HG03432 (cell line): Measurements from ENCODE around the gene SYNGAP1.
"Not testable (repeated sequence)": the region's sequence is repeated elsewhere in the genome, so short reads cannot be mapped to it uniquely, and the experiment has no call there.

ENCODE experiments used
- ATAC-seq: cut with Tn5 transposase; IDR thresholded peaks from one replicate; pipeline ENCODE4 v1.9.1; 2021; ENCODE audit warnings: mild to moderate bottlenecking, moderate library complexity; ENCODE audit not compliant: unreplicated experiment

SYNGAP1 gene

DNA sequence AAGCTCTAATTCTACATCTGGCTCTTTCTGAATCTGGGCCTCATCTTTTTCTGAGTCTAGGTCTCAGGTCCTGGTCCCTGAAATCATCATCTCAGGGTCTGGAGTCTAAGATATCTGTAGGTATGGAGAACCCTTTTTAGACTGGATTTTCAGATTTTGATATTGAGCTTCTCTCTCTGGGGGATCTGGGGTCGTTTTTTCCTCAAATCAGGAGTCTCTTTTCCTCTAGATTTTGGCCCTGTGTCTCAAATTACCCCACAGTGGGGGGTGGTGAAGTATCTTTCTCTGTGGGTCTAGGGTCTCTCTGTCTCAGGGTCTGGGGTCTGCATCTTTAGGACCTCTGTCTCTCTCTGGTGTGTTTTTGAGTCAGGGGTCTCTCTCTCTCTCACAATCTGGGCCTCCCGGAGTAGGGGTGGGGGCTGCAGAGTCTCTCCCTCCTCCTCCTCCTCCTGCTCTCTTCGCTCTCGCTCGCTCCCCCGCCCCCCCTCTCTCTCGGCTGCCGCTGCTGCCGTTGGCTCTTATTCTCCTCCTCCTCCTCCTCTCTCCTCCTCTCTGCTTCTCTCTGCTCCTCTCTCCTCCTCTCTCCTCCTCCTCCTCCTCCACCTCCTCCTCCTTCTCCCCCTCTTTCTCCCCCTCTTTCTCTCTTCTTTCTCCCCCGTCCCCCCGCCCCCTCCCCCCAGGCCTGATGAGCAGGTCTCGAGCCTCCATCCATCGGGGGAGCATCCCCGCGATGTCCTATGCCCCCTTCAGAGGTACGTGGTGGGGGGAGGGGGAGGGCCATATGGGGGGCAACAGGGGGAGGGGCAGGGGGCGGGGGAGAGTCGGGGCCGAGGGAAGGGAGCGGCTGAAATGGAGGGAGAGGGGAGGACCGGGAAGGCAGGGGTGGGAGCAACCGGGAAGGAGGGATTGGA lies at the start of gene SYNGAP1:
SYNGAP1 (plus strand) TSS at position 486 of the 911 bp plus-strand sequence; CDS start at position 686, 200 bp downstream.
- ATAC-seq = no peak

DNA sequence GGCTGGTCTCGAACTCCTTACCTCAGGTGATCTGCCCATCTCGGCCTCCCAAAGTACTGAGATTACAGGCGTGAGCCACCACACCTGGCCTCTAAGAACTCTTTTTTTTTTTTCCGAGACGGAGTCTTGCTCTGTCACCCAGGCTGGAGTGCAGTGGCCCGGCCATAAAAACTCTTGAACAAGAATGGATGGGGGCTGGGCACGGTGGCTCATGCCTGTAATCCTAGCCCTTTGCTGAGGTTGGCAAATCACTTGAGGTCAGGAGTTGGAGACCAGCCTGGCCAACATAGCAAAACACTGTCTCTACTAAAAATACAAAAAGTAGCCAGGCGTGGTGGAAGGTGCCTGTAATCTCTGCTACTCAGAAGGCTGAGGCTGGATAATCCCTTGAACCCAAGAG lies 48.0 kb upstream of the SYNGAP1 start:
- ATAC-seq = not testable (repeated sequence)

- ATAC-seq = no peak
Measured at GRCh38 chr6:33372526-33373123, 47.2 kb upstream of the SYNGAP1 start.

DNA sequence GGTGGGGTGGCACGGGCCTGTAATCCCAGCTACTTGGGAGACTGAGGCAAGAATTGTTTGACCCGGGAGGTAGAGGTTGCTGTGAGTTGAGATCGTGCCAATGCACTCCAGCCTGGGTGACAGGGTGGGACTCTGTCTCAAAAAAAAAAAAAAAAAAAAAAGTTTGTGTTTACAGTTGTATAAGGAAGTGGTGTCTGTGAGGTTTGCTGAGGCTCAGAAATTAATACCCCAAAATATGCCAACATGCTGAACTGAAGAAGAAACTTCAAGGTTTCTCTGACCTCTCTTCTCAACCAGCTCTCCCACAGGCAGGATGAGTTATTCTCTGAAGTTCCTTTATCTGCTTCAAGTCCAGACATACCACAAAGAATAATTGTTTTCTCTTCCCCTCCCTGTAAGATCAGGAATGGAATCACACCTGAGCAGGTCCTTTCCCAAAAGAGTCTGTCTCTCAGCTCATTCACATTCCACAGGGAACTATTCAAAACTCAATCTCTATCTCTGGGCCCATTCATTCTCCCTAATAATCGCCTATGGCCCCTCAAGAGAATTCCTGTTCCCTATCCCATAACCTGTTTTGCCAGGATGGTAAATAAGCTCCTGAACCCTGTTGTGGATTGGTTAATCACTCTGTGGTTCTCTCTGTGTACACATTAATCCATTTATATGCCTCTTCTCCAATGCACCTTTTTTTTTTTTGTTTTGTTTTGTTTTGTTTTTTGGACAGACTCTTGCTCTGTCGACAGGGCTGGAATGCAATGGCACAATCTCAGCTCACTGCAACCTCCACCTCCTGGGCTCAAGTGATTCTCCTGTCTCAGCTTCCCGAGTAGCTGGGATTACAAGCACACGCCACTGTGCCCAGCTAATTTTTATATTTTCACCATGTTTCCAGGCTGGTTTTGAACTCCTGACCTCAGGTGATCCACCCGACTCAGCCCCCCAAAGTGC lies 45.6 kb upstream of the SYNGAP1 start:
- no peak for ATAC-seq

- ATAC-seq = no peak
Measured at GRCh38 chr6:33375143-33375671, 44.7 kb upstream of the SYNGAP1 start.

DNA sequence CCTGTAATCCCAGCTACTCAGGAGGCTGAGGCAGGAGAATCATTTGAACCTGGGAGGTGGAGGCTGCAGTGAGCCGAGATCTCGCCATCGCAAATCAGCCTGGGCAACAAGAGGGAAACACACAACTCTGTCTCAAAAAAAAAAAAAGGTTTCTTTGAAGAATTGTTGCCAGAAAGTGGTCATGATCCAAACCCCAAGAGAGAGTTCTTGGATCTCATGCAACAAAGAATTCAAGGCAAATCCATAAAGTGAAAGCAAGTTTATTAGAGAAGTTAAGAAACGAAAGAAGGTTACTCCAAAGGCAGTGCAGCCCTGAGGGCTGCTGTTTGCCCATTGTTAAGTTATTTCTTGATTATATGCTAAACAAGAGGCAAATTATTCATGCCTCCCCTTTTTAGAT lies 42.7 kb upstream of the SYNGAP1 start:
- no peak for ATAC-seq

- not testable (repeated sequence) for ATAC-seq
Measured at GRCh38 chr6:33379184-33379583, 40.7 kb upstream of the SYNGAP1 start.

DNA sequence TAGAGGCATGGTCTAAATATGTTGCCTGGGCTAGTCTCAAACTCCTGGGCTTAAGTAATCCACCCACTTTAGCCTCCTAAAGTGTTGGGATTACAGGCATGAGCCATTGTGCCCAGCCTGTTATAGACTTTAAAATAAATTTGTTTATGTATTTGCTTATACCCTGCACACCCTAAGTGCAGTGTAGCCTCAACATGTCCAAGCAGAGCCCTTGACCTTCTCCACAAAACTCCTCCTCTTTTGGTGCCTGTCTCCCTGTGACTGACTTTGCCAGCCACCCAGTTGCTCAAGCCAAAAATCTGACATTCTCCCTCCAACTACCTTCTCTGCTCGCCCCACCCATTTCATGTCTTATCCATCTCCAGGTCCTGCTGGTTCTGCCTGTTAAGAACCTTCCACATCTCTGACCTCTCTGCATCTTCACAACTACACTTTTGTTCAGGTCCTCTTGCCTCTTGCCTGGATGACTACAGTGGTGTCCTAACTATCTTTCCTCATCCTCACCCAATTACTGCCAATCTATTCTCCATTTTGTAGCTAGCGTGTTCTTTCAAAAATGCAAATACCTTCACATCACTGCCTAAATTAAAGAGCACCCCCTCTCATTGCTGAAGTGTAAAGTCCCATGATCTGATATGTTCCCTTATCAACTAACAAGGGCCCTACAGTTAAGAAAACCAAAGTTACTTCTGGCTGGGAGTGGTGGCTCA lies 39.4 kb upstream of the SYNGAP1 start:
- no peak for ATAC-seq

- no peak for ATAC-seq
Measured at GRCh38 chr6:33383427-33384185, 36.3 kb upstream of the SYNGAP1 start.

DNA sequence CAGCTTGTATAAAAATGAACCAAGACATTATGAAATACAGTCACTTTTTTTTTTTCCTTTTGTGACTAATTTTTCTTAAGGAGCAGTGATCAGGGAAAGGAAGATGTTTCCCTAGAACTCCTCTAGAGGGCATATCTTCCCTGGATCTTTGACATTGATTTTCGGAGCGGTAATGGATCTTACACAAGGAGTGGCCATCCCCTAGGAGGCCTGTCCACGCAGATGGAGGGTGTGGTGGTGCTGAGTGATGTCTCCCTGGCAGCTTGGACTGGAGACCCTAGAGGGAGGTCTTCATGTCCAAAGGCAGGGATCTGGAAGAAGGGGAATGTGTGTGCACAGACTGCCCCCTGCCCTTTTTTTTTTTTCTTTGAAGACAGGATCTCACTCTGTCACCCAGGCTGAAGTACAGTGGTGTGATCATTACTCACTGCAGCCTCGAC lies 35.3 kb upstream of the SYNGAP1 start:
- no peak for ATAC-seq

- ATAC-seq = no peak
Measured at GRCh38 chr6:33390173-33390572, 29.7 kb upstream of the SYNGAP1 start.

DNA sequence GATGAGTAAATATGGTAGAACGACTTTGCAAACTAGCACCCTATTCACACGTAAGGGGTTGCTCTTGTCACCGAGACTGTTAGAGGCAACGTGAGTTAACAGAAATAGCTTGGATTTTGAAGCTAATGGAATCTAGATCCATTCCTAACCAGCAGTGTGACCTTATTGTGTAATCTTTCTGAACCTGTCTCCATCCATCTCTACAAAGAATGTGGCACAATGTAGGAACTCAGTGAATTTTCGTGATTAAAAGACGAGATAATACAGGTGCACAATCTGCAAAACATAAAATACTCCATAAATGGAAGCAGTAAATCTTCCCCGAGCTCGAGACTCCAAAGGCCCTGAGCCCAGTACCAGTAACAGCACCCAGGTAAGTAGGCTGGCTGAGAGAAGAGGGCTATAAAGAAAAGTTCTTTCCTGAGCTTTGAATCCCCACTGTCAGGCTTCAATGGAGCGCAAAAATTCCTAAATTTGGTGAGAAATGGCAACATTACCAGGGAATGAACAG lies 29.0 kb upstream of the SYNGAP1 start:
- no peak for ATAC-seq

DNA sequence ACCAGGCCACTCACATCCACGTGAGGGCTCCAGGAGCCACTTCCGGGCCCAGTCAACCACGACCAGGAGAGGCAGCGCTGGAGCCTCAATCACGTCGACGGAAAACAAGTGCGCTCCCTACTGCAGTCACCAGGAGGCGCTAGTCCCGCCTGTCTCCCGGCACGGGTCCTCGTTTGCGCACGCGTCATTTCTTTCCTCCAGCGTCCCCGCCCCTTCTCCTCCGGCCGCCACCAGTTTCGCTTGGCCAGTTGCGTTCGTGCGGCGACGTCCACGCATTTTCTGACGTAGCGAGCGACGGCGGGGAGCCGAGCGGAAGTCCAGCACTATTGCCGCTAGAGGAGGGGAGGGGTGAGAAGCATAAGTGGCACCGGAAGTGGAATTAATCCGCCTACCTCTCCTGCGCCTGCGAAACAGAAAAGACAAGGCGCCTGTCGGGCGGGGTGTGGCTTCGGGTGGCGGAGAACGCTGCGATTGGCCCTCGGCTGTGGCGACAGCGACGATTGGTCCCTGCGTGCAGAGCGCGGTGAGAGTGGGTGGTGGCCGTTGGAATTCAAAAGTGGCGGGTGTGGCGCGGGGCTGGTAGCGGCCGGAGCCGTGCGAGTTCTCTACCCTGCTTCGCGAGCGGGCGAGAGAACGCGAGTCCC lies 28.5 kb upstream of the SYNGAP1 start, which contains the start of gene KIFC1:
KIFC1 (plus strand) TSS at position 546 of the 644 bp plus-strand sequence. CDS start 163 bp downstream, outside the sequence.
- ATAC-seq = peak; percentile 89

DNA sequence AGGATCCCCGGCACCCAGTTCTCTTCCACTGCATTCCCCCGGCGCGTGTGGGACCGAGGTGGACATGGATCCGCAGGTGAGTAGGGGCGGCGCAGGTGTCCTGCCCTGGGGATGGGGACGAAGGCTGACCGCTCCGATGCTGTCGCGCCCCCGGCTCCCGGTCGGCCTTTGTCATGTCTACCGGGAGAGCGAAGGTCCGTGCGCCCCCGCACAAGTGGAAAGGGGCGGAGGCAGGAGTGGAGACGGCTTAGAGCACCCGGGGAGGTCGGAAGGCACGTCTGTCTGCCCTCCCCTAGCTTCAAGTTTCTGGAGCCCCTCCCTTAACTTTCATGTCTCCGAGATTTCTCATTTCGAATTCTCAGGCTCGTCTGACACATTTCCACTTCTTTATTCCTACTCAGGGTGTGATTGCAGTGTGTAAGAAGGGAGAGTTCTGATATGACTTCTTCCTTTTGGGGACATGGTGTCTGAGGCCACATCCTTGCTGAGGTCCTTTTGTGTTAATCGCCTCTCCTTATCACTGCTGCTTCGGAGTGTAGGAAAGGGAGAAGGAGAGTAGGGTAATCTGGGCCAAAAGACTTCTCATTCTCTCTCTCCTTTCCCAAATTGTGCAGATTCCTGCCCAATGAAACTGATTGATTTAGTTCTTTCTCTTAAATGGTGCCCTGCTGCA lies 27.8 kb upstream of the SYNGAP1 start:
- peak; percentile 18 for ATAC-seq

DNA sequence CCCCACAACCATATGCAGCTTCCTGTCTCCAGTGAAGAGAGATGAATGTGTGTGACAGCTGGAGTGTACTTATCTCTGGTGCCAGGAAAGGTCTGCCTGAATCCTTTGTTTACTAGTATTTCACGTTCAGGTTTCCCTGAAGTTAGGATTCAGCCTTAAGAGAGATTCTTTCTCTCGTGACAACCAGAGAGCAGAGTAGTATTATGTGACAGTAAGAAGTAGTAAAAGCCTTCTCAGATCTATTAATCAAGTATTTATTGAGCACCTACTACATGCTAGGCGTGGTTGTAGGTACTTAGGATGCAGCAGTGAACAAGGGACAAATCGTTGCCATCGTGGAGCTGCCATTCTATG lies 27.3 kb upstream of the SYNGAP1 start:
- no peak for ATAC-seq

DNA sequence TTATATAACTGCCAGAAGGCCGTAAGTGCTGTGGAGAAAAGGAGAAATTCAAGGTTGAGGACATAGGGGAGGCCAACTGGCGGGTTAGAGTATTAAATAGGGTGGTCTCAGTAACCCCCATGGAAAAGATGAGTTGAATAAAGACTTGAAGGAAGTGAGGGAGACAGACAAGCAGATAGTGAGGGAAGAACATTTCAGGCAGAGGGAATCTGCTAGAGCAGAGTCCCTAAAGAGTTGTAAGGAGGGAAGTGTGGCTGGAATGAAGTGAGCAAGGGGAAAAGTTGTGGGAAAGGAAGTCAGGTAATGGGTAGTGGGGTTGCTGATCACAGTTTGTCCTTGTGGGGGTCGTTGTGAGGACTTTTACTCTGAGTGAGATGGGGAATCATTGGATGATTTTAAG lies 26.9 kb upstream of the SYNGAP1 start:
- no peak for ATAC-seq

GRCh38 chr6:33397541-33397940 lies 22.3 kb upstream of the SYNGAP1 start:
- no peak for ATAC-seq

- ATAC-seq = not testable (repeated sequence)
Measured at GRCh38 chr6:33398601-33399000, 21.3 kb upstream of the SYNGAP1 start.
